SK-N-SH (cell line): ENCODE measurements around the gene TTC7B.
A peak's percentile ranks its signal among the peaks of the same experiment; 100 is the strongest.

ENCODE experiments used
- ELF1 ChIP-seq: IDR thresholded peaks from 2 replicates; pipeline ENCODE4 v1.4.0; 2012
- EZH2phosphoT487 ChIP-seq: fragments of 200-600 bp; sonication (generic); IDR thresholded peaks from 2 replicates; pipeline ENCODE4 v1.6.1; 2017; ENCODE audit warnings: low read depth, mixed run types, mild to moderate bottlenecking, antibody characterized with exemption, moderate library complexity, borderline replicate concordance
- GABPA ChIP-seq: IDR thresholded peaks from 2 replicates; pipeline ENCODE4 v1.4.0; 2012; ENCODE audit warnings: low read depth, mild to moderate bottlenecking
- POLR2AphosphoS5 ChIP-seq: IDR thresholded peaks from 2 replicates; pipeline ENCODE4 v1.6.1; 2012; ENCODE audit warnings: low read depth, low read length
- RFX5 ChIP-seq: IDR thresholded peaks from 2 replicates; pipeline ENCODE4 v1.6.1; 2012; ENCODE audit warnings: mild to moderate bottlenecking, improper control_type of control experiment, low read length
- SMC3 ChIP-seq: IDR thresholded peaks from 2 replicates; pipeline ENCODE4 v1.6.1; 2012; ENCODE audit warnings: low read depth, low read length, improper control_type of control experiment
- TF ChIP-seq, protein P1 (sequence below): fragments of 200-600 bp; sonication (generic); IDR thresholded peaks from 2 replicates; pipeline ENCODE4 v1.6.1; 2017; ENCODE audit warnings: antibody characterized with exemption, mild to moderate bottlenecking, moderate library complexity
- TF ChIP-seq, protein P2 (sequence below): IDR thresholded peaks from 2 replicates; pipeline ENCODE4 v1.6.1; 2012; ENCODE audit warnings: mild to moderate bottlenecking, low read depth, low read length, moderate library complexity
- TF ChIP-seq, protein P3 (sequence below): IDR thresholded peaks from 2 replicates; pipeline ENCODE4; 2012
- TF ChIP-seq, protein P4 (sequence below): fragments of 150-350 bp; IDR thresholded peaks from 2 replicates; pipeline ENCODE4 v1.6.1; 2017; ENCODE audit warnings: antibody characterized with exemption, low read length, low read depth, borderline replicate concordance

DNA sequence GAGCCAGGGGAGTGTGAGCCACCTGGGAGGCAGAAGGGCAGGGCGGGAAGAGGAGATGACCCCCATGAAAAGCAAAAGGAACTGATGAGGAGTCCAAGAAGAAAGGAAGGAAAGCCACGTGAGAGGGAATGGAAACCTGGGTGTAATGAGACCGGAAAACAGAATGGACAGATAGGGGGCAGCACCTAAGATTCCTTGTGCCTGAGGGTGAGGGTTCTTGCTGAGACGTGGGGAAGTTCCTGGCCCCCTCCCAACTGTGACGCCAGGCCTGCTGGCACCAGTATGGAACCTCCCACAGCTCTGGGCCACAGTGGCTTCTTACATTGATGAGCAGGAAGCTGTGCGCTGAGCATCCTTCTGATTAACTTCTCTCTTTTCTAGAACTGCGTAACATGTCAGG, 30.8 kb downstream of the TTC7B start:
- TF ChIP-seq, protein P1, sequence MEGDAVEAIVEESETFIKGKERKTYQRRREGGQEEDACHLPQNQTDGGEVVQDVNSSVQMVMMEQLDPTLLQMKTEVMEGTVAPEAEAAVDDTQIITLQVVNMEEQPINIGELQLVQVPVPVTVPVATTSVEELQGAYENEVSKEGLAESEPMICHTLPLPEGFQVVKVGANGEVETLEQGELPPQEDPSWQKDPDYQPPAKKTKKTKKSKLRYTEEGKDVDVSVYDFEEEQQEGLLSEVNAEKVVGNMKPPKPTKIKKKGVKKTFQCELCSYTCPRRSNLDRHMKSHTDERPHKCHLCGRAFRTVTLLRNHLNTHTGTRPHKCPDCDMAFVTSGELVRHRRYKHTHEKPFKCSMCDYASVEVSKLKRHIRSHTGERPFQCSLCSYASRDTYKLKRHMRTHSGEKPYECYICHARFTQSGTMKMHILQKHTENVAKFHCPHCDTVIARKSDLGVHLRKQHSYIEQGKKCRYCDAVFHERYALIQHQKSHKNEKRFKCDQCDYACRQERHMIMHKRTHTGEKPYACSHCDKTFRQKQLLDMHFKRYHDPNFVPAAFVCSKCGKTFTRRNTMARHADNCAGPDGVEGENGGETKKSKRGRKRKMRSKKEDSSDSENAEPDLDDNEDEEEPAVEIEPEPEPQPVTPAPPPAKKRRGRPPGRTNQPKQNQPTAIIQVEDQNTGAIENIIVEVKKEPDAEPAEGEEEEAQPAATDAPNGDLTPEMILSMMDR = peak; percentile 42
- TF ChIP-seq SMC3 (no peak), ELF1 (no peak), EZH2phosphoT487 (no peak), GABPA (no peak), RFX5 (no peak), POLR2AphosphoS5 (no peak)
- TF ChIP-seq, protein P2, sequence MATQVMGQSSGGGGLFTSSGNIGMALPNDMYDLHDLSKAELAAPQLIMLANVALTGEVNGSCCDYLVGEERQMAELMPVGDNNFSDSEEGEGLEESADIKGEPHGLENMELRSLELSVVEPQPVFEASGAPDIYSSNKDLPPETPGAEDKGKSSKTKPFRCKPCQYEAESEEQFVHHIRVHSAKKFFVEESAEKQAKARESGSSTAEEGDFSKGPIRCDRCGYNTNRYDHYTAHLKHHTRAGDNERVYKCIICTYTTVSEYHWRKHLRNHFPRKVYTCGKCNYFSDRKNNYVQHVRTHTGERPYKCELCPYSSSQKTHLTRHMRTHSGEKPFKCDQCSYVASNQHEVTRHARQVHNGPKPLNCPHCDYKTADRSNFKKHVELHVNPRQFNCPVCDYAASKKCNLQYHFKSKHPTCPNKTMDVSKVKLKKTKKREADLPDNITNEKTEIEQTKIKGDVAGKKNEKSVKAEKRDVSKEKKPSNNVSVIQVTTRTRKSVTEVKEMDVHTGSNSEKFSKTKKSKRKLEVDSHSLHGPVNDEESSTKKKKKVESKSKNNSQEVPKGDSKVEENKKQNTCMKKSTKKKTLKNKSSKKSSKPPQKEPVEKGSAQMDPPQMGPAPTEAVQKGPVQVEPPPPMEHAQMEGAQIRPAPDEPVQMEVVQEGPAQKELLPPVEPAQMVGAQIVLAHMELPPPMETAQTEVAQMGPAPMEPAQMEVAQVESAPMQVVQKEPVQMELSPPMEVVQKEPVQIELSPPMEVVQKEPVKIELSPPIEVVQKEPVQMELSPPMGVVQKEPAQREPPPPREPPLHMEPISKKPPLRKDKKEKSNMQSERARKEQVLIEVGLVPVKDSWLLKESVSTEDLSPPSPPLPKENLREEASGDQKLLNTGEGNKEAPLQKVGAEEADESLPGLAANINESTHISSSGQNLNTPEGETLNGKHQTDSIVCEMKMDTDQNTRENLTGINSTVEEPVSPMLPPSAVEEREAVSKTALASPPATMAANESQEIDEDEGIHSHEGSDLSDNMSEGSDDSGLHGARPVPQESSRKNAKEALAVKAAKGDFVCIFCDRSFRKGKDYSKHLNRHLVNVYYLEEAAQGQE = no peak
- TF ChIP-seq, protein P3, sequence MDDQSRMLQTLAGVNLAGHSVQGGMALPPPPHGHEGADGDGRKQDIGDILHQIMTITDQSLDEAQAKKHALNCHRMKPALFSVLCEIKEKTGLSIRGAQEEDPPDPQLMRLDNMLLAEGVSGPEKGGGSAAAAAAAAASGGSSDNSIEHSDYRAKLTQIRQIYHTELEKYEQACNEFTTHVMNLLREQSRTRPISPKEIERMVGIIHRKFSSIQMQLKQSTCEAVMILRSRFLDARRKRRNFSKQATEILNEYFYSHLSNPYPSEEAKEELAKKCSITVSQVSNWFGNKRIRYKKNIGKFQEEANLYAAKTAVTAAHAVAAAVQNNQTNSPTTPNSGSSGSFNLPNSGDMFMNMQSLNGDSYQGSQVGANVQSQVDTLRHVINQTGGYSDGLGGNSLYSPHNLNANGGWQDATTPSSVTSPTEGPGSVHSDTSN = no peak
- TF ChIP-seq, protein P4, sequence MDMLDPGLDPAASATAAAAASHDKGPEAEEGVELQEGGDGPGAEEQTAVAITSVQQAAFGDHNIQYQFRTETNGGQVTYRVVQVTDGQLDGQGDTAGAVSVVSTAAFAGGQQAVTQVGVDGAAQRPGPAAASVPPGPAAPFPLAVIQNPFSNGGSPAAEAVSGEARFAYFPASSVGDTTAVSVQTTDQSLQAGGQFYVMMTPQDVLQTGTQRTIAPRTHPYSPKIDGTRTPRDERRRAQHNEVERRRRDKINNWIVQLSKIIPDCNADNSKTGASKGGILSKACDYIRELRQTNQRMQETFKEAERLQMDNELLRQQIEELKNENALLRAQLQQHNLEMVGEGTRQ = no peak
